ENCODE measurements around the gene TMEM154. TPM values are rescaled to one million over a fixed set of nuclear protein-coding genes. Genes with fewer than 3 reads are reported as not detected.

The TMEM154 gene
- total RNA-seq, 1 donor from 2014 or later = 1.4 TPM

- TF ChIP-seq, protein P1, sequence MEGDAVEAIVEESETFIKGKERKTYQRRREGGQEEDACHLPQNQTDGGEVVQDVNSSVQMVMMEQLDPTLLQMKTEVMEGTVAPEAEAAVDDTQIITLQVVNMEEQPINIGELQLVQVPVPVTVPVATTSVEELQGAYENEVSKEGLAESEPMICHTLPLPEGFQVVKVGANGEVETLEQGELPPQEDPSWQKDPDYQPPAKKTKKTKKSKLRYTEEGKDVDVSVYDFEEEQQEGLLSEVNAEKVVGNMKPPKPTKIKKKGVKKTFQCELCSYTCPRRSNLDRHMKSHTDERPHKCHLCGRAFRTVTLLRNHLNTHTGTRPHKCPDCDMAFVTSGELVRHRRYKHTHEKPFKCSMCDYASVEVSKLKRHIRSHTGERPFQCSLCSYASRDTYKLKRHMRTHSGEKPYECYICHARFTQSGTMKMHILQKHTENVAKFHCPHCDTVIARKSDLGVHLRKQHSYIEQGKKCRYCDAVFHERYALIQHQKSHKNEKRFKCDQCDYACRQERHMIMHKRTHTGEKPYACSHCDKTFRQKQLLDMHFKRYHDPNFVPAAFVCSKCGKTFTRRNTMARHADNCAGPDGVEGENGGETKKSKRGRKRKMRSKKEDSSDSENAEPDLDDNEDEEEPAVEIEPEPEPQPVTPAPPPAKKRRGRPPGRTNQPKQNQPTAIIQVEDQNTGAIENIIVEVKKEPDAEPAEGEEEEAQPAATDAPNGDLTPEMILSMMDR (IDR thresholded peaks at IDR 0.05; ENCODE audit: borderline replicate concordance) = no peak
- Histone ChIP-seq H3K36me3 (no peaks in the 10 kb centered on the region), H3K27ac (replicated peaks) (no peak overlapping the region), H3K4me1 (no peaks in the 10 kb centered on the region), H3K27me3 (ENCODE audit: low read depth) (no peaks in the 10 kb centered on the region), H3K9me3 (replicated peaks) (no peaks in the 10 kb centered on the region), H3K4me3 (no peak overlapping the region)
- no peak for DNase-seq
- intact Hi-C loops (cut with micrococcal nuclease) = no loop called here
These were observed 81.3 kb downstream of the TMEM154 start for GRCh38 chr4:152598454-152598853.

DNA sequence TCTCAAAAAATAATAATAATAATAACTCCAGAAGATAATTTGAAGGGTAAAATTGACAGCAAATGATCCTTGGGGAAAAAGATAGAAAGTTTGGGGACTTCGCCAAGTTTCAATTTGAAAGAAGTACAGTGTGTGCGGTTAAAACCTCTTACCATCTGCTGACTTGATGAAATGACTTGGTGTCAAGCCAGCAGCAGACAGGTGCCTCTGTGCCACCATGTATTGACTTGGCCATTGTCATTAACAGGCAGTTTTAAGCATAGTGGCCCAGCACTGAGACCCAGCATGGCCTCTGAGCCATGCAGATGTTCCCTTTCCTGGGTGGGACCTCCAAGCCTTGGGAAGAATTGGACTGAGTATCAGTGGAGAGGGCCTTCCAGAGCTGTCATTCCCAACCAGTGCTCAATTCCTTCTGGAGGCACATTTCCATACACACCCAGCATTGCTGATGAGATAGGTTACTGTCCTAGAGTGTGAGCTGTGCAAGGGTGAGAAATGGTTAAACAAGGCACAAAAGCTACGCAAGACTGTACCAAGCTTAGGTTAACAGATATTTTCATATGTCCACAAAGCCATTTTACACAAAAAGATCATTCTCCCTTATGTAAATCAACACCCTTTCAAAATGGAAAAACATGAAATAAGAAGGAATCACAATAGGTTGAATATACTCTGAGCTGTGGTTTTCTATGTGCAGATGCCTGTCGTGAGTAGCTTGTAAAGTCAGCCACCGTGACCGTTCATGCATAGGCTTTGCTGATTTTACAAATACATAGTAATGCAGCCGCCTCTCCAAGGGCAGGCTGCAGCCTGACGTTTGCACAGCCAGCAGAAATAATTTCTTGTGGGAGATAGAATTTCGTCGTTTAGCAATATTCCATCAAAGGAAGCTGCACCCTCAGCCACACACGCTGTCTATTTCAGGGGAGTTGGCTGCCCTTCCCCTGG is 84.5 kb downstream of the TMEM154 start:
- no peak for DNase-seq
- H3K27me3 ChIP-seq (ENCODE audit: low read depth) = no peaks in the 10 kb centered on the region
- no peaks in the 10 kb centered on the region for H3K36me3 ChIP-seq
- H3K4me3 ChIP-seq = no peak overlapping the region
- H3K4me1 ChIP-seq = peaks cover 17% of the 10 kb centered on the region
- TF ChIP-seq, protein P1 (IDR thresholded peaks at IDR 0.05; ENCODE audit: borderline replicate concordance) = no peak
- H3K9me3 ChIP-seq (replicated peaks) = no peaks in the 10 kb centered on the region
- intact Hi-C loops (cut with micrococcal nuclease) = no loop called here
- no peak overlapping the region for H3K27ac ChIP-seq (replicated peaks)

DNA sequence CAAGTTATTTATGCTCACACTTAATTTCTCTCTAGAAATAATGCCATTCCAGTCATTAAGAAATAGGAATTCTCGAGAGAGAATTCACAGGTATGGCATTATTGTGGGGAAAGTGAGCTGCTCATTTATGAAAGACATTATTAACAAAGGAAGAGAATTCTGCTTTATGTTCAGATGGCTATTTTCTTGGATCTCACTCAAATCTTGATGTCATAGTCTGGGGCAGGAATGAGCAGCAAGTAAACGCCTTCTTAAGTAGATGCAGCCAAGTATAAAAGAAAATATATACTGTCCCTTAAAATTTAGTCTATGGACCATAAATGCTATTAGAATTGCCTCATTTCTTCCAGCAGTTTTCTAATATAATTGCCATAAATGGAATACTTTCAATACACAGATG is 85.7 kb downstream of the TMEM154 start:
- H3K4me1 ChIP-seq = peaks cover 21% of the 10 kb centered on the region
- H3K36me3 ChIP-seq = no peaks in the 10 kb centered on the region
- intact Hi-C loops (cut with micrococcal nuclease) = no loop called here
- TF ChIP-seq, protein P1 (IDR thresholded peaks at IDR 0.05; ENCODE audit: borderline replicate concordance) = no peak
- no peak overlapping the region for H3K4me3 ChIP-seq
- no peak overlapping the region for H3K27ac ChIP-seq (replicated peaks)
- no peaks in the 10 kb centered on the region for H3K27me3 ChIP-seq (ENCODE audit: low read depth)
- H3K9me3 ChIP-seq (replicated peaks) = no peaks in the 10 kb centered on the region
- DNase-seq = no peak

DNA sequence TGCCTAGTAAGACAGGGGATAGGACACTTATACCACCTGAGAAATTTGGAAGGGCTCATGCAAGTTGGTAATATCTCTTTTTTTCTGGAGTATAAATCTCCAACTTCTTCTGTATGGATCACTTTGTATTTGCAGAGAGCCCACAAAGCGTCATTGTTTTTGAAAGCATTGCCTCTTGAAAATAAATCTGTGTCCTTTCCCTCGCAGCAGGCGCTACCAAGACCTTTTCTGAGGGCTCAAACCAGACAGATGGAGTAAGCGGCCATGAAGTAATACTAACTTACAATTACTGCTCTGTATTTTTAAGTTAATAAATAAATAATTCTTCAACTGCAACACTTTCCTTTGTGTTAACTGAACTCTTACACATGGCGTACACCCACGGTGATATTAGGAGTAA is 87.9 kb downstream of the TMEM154 start:
- peak overlapping the region; percentile 46 for H3K4me3 ChIP-seq
- H3K27me3 ChIP-seq (ENCODE audit: low read depth) = no peaks in the 10 kb centered on the region
- intact Hi-C loops (cut with micrococcal nuclease) = no loop called here
- TF ChIP-seq, protein P1 (IDR thresholded peaks at IDR 0.05; ENCODE audit: borderline replicate concordance) = no peak
- H3K36me3 ChIP-seq = no peaks in the 10 kb centered on the region
- H3K4me1 ChIP-seq = peaks cover 21% of the 10 kb centered on the region
- H3K27ac ChIP-seq (replicated peaks) = no peak overlapping the region
- H3K9me3 ChIP-seq (replicated peaks) = no peaks in the 10 kb centered on the region
- no peak for DNase-seq

GRCh38 chr4:152591396-152591795 is 88.4 kb downstream of the TMEM154 start:
- H3K4me3 ChIP-seq = peak overlapping the region; percentile 46
- H3K36me3 ChIP-seq = no peaks in the 10 kb centered on the region
- peak; percentile 62 for DNase-seq
- no peaks in the 10 kb centered on the region for H3K9me3 ChIP-seq (replicated peaks)
- TF ChIP-seq, protein P1 (IDR thresholded peaks at IDR 0.05; ENCODE audit: borderline replicate concordance) = no peak
- no peaks in the 10 kb centered on the region for H3K27me3 ChIP-seq (ENCODE audit: low read depth)
- H3K4me1 ChIP-seq = peaks cover 21% of the 10 kb centered on the region
- H3K27ac ChIP-seq (replicated peaks) = no peak overlapping the region
- intact Hi-C loops (cut with micrococcal nuclease) = no loop called here

All from left ventricle myocardium inferior (tissue), 1 donor.